K562 (cell line): ENCODE data around the gene SYNM. TPM values are rescaled to one million over a fixed set of nuclear protein-coding genes. Genes with fewer than 3 reads are reported as not detected.

ENCODE experiments used
- NRF1 ChIP-seq, 2 experiments: fragments of 450-650 bp; IDR thresholded peaks in 1 of 2; conservative IDR thresholded peaks in 1 of 2; 2 replicates each; pipeline ENCODE4 v1.6.1; 2014; ENCODE audit warnings: mild to moderate bottlenecking in 2 of 2
- RHOXF2B ChIP-seq: fragments of 250-450 bp; sonication (Bioruptor Pico); conservative IDR thresholded peaks from 2 replicates; pipeline ENCODE4 v1.5.1; 2021
- ZC3H8 ChIP-seq: fragments of 450-650 bp; IDR thresholded peaks from 2 replicates; pipeline ENCODE4 v1.6.1; 2017
- ZNF253 ChIP-seq: fragments of 250-450 bp; sonication (Bioruptor Pico); conservative IDR thresholded peaks from 2 replicates; pipeline ENCODE4 v1.6.1; 2021; ENCODE audit warnings: mild to moderate bottlenecking
- ZNF347 ChIP-seq: fragments of 450-650 bp; formaldehyde crosslinking; IDR thresholded peaks from 2 replicates; pipeline ENCODE4 v1.4.0; 2020; ENCODE audit warnings: low read depth, mild to moderate bottlenecking, moderate library complexity
- polyA plus RNA-seq, 8 experiments: library from polyadenylated mRNA; depleted of rRNA in 4 of 8; stranded (reverse) in 5 of 8; unstranded in 3 of 8; fragments of >200 nt; fragmentation: Nextera tagmentation in 2 of 8; fragmentation: Illumina TruSeq in 1 of 8; extraction: Ambion mirVana in 2 of 8; extraction: Trizol in 1 of 8; gene quantifications; 2 replicates each; pipeline versions ENCODE4 v1.2.1 to v1.2.3, GENCODE V29; 2011 to 2014; ENCODE audit warnings: inconsistent platforms in 1 of 8, missing spikeins in 1 of 8
- total RNA-seq, 7 experiments: library from RNA; depleted of rRNA in 6 of 7; stranded (reverse); fragments of >200 nt in 6 of 7; fragmentation: Illumina TruSeq in 2 of 7; extraction: Trizol in 2 of 7; gene quantifications; 2 replicates each; pipeline versions ENCODE4 v1.2.1 to v1.2.3, GENCODE V29; 2011 to 2021; ENCODE audit warnings: low replicate concordance in 1 of 7
- TF ChIP-seq, protein P1 (sequence below), 3 experiments: IDR thresholded peaks in 2 of 3; conservative IDR thresholded peaks in 1 of 3; 2 replicates each; pipeline ENCODE4 v1.5.1; 2011 to 2012; ENCODE audit warnings: low read length in 3 of 3, mild to moderate bottlenecking in 3 of 3, control low read depth in 2 of 3, improper control_type of control experiment in 1 of 3, inconsistent platforms in 1 of 3, low read depth in 1 of 3, mixed read lengths in 1 of 3, moderate library complexity in 1 of 3; ENCODE audit not compliant: insufficient read depth in 2 of 3
- TF ChIP-seq, protein P2 (sequence below): IDR thresholded peaks from 3 replicates; pipeline ENCODE4 v1.6.1; 2011; ENCODE audit warnings: borderline replicate concordance, mild to moderate bottlenecking; ENCODE audit not compliant: insufficient read length, insufficient read depth
- TF ChIP-seq, protein P3 (sequence below): fragments of 450-650 bp; IDR thresholded peaks from 2 replicates; pipeline ENCODE4 v1.6.1; 2016; ENCODE audit warnings: mild to moderate bottlenecking, moderate library complexity
- TF ChIP-seq, protein P4 (sequence below): fragments of 250-450 bp; sonication (Bioruptor Pico); IDR thresholded peaks from 2 replicates; pipeline ENCODE4 v1.9.0; 2021; ENCODE audit warnings: mild to moderate bottlenecking, inconsistent platforms

The SYNM gene
- total and polyA plus RNA-seq, 9 of the 15 experiments (the other 6 are each of a cell fraction or from before 2014, with no cell fraction given): 0.01 to 0.42 (median 0.13) TPM

DNA sequence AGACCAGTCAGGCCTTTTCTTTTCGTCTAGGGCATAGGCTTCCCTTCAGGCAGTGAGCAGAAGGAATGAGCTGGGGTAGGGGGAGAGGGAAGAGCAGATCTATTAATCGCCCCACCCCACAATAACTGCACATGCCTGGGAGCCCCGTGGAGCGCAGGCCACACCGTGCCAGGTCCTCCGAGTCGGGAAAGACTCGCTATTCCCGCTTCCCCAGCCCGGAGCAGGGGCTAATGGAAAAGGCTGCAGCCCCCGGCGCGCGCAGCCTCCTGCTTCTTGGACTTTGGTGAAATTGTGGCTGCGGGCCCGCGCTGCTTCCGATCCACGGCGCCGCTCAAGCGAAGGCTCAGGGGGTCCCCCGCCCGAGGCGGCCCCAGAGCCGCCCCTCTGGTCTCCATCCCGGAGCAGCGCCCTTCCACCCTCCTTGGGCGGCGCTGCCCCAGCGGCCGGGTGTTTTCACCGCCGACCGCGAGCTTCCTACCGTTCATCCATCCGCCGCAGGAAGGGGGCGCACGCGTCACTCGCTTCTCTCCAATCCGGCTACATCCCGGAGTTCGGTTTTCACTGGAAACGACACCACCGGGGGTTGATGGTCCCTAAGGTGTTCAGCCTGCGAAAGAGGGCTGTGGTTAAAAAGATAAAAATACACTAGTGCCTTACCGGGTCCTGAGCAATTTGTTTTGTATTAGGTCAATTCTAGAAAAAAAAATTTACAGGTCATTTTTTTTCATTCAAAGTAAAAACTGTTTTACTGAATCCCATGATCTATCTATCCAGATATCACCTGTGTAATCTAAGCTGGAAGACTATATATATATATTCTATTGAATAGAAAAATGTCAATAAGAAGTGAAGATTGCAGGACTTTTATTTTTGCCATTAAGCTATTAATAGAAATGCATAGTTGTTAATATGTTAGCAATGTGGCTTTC is 4.4 kb upstream of the SYNM start (continued):
- TF ChIP-seq, protein P1, sequence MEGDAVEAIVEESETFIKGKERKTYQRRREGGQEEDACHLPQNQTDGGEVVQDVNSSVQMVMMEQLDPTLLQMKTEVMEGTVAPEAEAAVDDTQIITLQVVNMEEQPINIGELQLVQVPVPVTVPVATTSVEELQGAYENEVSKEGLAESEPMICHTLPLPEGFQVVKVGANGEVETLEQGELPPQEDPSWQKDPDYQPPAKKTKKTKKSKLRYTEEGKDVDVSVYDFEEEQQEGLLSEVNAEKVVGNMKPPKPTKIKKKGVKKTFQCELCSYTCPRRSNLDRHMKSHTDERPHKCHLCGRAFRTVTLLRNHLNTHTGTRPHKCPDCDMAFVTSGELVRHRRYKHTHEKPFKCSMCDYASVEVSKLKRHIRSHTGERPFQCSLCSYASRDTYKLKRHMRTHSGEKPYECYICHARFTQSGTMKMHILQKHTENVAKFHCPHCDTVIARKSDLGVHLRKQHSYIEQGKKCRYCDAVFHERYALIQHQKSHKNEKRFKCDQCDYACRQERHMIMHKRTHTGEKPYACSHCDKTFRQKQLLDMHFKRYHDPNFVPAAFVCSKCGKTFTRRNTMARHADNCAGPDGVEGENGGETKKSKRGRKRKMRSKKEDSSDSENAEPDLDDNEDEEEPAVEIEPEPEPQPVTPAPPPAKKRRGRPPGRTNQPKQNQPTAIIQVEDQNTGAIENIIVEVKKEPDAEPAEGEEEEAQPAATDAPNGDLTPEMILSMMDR (IDR thresholded peaks at IDR 0.05 in 2 of 3, conservative IDR thresholded peaks at IDR 0.05 in 1 of 3; ENCODE audit: insufficient read depth in 2 of 3, low read depth in 1 of 3, low read length in 3 of 3): peak; percentile 80 to 89 (median 88)
- TF ChIP-seq RHOXF2B (CRISPR knock-in tag): no peak
- peak in 1 of 2 experiments; percentile 13; a peak in 1 of 4 replicates for TF ChIP-seq NRF1 (conservative IDR thresholded peaks at IDR 0.05 in 1 of 2, IDR thresholded peaks at IDR 0.05 in 1 of 2)
- TF ChIP-seq ZNF347 (CRISPR knock-in tag): no peak
- TF ChIP-seq, protein P2, sequence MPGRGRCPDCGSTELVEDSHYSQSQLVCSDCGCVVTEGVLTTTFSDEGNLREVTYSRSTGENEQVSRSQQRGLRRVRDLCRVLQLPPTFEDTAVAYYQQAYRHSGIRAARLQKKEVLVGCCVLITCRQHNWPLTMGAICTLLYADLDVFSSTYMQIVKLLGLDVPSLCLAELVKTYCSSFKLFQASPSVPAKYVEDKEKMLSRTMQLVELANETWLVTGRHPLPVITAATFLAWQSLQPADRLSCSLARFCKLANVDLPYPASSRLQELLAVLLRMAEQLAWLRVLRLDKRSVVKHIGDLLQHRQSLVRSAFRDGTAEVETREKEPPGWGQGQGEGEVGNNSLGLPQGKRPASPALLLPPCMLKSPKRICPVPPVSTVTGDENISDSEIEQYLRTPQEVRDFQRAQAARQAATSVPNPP: no peak
- no peak for TF ChIP-seq ZC3H8
- TF ChIP-seq, protein P3, sequence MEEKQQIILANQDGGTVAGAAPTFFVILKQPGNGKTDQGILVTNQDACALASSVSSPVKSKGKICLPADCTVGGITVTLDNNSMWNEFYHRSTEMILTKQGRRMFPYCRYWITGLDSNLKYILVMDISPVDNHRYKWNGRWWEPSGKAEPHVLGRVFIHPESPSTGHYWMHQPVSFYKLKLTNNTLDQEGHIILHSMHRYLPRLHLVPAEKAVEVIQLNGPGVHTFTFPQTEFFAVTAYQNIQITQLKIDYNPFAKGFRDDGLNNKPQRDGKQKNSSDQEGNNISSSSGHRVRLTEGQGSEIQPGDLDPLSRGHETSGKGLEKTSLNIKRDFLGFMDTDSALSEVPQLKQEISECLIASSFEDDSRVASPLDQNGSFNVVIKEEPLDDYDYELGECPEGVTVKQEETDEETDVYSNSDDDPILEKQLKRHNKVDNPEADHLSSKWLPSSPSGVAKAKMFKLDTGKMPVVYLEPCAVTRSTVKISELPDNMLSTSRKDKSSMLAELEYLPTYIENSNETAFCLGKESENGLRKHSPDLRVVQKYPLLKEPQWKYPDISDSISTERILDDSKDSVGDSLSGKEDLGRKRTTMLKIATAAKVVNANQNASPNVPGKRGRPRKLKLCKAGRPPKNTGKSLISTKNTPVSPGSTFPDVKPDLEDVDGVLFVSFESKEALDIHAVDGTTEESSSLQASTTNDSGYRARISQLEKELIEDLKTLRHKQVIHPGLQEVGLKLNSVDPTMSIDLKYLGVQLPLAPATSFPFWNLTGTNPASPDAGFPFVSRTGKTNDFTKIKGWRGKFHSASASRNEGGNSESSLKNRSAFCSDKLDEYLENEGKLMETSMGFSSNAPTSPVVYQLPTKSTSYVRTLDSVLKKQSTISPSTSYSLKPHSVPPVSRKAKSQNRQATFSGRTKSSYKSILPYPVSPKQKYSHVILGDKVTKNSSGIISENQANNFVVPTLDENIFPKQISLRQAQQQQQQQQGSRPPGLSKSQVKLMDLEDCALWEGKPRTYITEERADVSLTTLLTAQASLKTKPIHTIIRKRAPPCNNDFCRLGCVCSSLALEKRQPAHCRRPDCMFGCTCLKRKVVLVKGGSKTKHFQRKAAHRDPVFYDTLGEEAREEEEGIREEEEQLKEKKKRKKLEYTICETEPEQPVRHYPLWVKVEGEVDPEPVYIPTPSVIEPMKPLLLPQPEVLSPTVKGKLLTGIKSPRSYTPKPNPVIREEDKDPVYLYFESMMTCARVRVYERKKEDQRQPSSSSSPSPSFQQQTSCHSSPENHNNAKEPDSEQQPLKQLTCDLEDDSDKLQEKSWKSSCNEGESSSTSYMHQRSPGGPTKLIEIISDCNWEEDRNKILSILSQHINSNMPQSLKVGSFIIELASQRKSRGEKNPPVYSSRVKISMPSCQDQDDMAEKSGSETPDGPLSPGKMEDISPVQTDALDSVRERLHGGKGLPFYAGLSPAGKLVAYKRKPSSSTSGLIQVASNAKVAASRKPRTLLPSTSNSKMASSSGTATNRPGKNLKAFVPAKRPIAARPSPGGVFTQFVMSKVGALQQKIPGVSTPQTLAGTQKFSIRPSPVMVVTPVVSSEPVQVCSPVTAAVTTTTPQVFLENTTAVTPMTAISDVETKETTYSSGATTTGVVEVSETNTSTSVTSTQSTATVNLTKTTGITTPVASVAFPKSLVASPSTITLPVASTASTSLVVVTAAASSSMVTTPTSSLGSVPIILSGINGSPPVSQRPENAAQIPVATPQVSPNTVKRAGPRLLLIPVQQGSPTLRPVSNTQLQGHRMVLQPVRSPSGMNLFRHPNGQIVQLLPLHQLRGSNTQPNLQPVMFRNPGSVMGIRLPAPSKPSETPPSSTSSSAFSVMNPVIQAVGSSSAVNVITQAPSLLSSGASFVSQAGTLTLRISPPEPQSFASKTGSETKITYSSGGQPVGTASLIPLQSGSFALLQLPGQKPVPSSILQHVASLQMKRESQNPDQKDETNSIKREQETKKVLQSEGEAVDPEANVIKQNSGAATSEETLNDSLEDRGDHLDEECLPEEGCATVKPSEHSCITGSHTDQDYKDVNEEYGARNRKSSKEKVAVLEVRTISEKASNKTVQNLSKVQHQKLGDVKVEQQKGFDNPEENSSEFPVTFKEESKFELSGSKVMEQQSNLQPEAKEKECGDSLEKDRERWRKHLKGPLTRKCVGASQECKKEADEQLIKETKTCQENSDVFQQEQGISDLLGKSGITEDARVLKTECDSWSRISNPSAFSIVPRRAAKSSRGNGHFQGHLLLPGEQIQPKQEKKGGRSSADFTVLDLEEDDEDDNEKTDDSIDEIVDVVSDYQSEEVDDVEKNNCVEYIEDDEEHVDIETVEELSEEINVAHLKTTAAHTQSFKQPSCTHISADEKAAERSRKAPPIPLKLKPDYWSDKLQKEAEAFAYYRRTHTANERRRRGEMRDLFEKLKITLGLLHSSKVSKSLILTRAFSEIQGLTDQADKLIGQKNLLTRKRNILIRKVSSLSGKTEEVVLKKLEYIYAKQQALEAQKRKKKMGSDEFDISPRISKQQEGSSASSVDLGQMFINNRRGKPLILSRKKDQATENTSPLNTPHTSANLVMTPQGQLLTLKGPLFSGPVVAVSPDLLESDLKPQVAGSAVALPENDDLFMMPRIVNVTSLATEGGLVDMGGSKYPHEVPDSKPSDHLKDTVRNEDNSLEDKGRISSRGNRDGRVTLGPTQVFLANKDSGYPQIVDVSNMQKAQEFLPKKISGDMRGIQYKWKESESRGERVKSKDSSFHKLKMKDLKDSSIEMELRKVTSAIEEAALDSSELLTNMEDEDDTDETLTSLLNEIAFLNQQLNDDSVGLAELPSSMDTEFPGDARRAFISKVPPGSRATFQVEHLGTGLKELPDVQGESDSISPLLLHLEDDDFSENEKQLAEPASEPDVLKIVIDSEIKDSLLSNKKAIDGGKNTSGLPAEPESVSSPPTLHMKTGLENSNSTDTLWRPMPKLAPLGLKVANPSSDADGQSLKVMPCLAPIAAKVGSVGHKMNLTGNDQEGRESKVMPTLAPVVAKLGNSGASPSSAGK: no peak
- TF ChIP-seq ZNF253: no peak
- TF ChIP-seq, protein P4, sequence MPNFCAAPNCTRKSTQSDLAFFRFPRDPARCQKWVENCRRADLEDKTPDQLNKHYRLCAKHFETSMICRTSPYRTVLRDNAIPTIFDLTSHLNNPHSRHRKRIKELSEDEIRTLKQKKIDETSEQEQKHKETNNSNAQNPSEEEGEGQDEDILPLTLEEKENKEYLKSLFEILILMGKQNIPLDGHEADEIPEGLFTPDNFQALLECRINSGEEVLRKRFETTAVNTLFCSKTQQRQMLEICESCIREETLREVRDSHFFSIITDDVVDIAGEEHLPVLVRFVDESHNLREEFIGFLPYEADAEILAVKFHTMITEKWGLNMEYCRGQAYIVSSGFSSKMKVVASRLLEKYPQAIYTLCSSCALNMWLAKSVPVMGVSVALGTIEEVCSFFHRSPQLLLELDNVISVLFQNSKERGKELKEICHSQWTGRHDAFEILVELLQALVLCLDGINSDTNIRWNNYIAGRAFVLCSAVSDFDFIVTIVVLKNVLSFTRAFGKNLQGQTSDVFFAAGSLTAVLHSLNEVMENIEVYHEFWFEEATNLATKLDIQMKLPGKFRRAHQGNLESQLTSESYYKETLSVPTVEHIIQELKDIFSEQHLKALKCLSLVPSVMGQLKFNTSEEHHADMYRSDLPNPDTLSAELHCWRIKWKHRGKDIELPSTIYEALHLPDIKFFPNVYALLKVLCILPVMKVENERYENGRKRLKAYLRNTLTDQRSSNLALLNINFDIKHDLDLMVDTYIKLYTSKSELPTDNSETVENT (CRISPR knock-in tag): no peak
